Inflammatory macrophage (primary cell): ENCODE results near the gene SYCE3.

ENCODE experiments used
- DNase-seq, 2 donors: peaks; one replicate each; pipeline ENCODE4 v3.0.0-alpha.2; 2020 to 2022

SYCE3 gene

DNA sequence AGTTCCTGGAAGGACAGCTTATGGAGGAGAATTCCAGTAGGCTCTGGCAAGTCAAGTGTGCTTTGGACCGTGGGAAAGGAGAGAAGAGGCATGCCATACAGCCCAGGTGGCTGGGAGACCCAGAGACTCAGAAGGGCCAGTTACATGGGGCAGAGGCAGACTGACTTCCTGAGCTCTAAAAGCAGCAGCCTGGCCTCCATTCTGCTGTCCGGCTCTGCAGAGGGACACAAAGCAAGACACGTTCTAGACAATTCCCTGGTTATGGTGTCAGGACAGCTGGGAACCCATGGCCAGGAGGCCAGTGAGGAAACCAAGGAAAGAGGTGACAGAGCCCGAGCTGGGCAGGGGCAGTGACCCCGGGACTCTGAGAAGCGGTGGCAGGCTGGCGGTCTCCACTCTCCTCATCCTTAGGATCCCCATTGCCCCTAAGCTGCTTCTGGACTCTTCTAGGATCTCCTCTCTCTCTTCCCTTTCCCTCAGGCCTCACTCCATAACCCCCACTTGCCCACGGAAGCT is 12.8 kb upstream of the SYCE3 start:
- no peak for DNase-seq

DNA sequence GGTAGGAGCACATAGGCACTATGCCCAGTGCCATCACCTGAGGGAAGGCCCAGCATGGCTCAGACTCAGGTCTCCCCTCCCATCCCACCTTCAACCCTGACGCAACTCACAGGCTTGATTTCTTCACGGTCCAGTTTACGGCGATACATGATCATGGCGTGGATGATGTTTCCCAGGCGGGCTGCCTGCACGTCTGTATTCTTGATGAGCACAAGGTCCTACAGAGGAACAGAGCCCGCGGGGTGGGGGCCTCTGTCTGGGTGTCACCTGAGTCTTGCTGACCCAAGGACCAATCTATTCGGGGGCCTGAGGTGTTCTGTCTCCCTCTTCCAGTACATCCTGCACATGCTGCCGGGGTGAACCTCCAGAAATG is 11.7 kb upstream of the SYCE3 start:
- DNase-seq, result no peak

DNA sequence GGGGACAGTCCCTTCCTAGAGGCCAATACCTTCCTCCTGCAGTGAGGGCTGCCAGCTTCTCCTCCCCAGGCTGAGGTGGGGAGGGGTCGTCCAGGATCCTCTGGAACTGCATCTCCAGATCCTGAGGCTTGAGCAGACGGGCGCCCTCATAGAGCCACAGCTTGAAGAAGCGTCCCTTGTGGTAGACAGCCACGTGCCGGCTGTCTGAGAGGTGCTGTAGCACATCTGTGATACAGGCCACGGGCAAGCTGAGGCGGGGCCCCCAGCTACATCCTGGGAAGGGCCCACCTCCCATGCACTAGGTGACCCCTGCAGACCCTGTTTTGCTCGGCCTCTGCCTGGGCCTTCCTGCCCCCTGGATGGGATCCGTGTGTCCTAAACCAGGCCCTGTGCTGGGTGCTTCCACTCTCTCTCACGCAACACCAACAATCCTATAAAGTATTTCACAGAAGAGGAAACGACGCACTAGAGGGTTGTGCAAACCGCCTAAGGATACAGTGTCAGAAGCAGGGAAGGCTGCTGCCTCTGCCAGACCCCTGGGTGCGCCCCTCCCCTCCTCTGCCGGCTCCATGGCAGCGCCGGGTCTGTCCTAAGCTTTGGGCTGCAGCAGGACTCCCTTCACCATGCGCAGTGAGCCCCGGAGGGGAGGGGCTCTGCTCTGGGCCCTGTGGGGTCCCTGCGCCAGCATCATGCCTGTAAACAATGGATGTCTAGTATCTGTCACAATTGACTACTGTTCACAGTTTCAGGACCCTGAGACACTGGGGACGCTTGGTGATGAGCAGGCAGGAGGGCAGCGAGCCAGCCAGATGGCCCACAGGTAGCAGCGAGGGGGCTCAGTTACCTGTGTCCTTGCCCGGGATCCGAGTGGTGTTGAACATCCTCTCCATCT is 11.0 kb upstream of the SYCE3 start:
- no peak for DNase-seq

DNA sequence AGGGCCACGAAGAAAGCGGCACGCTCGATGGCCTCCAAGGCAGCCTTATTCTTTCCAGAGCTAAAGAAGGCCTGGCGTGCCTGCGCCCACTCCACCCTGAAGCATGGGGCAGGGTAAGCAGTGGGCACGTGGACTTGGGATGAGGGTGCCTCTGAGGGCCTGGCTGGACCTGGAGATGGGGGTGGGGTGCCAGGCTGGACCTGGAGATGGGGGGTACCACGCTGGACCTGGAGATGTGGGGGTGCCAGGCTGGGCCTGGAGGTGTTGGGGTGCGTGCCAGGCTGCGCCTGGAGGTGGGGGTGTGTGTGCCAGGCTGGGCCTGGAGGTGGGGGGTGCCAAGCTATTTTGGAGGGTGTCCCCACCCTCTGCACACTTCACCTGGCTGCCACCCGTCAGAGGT is 10.2 kb upstream of the SYCE3 start:
- no peak for DNase-seq

DNA sequence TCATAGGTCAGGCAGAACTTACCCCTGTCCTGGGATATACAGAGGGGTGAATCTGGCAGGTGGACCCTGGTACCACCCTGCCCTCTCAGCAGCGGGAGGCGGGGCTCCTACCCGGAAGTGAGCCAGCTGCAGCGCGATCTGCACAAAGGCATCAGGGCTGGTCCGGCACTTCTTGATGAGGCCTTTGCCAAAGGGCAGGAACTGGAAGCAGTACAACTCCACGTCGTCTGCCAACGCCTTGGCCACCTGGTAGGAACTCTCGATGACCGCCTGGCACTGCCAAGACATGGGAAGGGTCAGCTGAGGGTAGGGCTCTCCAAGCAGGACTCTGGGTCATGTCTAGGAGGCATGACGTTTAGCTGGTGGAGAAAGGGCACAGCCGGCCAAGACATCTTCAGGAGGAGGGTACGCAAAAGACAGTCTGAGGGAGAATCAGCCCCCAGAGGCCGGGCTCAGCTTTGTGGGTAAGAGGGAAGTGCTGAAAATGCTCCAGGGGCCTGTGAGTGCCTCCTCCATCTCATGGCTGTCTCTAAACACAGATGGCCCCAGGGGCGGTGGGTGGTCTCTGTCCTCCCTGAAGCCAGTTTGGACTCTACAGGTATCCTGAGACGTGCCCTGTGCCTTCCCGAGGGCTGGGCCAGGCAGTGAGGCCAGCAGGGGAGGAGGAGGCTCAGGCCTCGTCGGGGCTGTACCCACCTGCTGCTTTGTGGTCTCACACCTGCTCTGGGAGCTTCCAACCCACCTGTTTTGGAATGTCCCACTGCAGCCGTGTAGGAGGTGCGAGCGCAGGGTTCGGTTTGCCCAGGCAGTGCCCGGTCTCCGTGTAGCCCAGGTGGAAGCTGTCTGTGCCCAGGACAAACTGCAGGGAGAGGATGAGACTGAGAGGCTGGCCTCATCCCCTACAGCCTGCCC is 8.8 kb upstream of the SYCE3 start:
- no peak for DNase-seq

DNA sequence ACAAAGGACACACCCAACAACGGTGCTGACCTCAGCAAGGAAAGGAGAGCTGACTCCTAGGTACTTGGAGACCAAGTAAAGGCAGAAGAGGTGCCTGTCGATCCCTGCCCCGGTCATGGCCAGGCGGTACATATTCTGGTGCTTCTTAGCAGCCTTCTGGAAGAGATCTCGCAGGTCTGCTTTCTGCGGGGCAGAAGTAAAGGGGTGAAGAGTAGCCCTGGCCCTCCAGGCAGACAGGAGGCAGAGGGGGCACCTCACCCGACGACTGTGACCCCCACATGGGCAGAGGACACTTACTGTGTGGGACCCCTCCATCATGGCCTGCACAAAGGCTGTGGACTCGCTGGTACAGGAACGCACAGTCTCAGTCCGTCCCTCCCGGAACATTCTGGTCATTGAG is 8.1 kb upstream of the SYCE3 start:
- no peak for DNase-seq

DNA sequence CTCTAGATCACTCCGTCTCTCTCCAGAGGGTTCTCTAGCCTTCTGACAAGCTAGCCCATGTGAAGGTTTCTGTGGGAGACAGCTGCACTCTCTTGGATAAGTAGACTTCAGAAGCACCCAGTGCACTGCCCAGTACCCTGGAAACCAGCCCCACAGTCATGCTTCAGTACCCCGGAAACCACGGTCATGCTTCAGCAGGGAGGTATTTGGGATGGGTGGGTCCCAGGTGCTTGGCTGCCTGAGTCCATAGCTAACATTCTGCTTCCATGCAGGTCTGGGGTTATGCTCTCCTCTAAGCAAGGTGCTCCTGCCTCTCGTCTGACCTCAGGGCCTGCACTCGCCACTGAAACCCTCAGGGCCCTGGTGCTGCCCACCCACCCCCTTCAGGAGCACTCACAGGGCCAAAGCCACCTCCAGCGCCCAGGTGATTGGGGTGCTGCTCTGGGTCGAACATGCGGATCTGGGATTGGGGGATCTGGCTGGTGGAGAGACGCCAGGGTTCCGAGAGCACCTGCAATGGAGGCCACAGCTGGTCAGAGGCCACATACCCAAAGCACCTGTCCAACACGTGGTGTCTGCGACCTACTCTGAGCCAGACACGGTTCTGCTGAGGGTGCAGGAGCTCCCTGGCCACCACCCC is 7.3 kb upstream of the SYCE3 start:
- no peak for DNase-seq

DNA sequence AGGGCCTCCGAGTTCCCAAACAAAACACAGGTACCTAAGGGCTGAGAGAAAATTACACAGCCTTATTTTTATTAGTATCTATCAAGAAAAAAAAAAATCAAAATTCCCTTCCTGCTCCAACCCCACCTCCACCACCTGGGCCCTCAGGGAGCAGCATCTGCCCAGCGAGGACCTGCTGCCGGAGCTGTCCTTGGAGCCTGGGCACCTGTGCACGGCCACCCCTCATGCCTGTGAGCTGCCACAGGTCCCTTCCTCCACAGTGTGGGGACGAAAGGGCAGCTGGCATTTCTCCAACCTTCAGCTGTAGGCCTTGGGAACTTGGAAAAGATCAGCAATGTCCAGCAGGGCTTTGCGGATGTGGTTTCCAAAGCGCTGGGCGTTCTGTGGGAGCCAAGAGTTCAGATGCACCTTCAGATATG is 6.3 kb upstream of the SYCE3 start:
- DNase-seq, result no peak

DNA sequence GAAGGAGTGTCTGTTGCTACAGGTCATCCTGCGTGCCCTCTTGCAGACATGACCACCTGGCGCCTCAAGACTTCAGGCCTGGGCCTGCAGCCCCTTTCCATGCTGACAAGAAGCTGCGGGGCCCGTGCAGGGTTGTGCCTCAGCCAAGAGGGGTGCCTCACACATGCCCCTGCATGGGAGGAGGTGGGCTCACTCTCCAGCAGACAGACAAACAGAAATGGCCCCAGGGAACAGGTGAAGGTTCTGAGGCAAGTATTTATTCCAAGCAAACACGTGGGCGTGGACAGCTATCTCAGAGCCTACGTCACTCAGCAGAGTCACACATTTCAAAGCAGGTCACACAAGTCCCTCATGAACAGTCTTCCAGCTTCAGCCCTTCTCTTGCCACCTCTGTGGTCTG is 5.9 kb upstream of the SYCE3 start:
- no peak for DNase-seq

DNA sequence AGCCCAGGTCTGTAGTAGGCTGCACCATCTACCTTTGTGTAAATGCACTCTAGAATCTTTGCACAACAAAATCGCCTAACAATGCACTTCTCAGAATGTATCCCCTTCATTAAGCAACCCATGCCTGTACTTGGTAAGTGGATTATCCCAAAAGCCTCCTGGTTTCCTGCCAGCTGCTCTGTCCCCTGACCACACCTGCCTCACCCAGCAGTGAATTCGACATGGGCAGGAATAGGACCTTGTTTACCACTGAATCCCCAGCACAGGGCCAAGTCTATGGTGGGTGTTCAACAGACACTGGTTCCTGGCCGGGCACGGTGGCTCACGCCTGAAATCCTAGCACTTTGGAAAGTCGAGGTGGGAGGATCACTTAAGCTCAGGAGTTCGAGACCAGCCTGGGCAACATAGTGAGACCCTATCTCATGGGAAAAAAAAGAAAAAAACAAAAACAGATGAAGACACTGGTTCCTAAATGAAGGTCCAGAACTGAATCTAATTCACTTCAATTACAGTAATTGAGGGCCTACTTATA is 5.1 kb upstream of the SYCE3 start:
- no peak for DNase-seq

DNA sequence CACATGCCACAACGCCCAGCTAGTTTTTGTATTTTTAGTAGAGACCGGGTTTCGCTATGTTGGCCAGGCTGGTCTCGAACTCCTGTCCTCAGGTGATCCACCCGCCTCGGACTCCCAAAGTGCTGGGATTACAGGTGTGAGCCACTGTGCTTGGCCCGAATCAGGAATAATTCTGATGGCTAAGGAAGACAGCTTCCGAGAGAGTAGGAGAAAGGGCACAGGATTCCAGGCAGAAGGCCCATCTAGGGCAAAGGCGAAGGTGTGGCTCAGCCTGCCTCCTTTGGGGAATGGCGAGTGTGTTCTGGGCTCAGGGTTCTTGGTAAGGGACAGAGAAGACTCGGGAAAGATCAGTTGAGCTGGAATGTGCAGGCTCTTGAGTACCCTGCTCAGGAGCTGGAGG is 1.6 kb upstream of the SYCE3 start:
- no peak for DNase-seq

DNA sequence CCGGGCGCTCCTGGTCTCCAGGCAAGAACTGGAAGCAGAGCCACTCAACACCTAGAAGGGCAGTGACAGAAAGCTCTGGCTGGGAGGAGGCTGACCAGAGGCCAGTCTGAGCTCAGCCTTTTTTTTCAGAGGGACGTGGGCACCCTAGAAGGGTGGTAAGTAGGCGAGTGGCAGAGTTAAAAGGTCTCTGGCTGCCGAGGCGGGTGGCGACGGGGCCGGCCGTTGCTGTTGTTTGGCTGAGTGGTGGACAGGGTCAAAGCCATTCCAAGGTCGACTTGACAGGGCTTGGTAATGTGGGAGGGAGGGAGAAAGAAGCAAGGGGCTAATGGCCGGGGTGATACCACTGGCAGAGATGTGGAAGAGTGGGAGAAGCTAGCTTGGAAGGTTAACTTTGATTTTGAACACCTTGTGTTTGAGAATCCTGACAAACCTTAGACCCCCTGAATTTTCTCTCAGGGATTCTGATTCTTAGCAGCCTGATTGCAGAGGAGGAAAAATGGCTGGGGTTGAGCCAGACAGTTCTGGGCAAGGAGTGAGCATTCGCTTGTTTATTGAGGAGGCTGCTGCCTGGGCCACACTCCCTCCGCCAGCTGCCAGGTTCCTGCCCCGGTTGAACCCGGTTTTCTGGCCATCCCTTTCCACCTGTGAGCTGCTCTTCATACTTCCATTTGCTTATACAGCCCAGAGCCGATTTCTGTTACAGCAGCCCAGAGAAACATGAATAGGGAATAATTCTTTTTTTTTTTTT is 868 bp upstream of the SYCE3 start:
- peak in 1 of 2 donors; percentile 23 for DNase-seq

DNA sequence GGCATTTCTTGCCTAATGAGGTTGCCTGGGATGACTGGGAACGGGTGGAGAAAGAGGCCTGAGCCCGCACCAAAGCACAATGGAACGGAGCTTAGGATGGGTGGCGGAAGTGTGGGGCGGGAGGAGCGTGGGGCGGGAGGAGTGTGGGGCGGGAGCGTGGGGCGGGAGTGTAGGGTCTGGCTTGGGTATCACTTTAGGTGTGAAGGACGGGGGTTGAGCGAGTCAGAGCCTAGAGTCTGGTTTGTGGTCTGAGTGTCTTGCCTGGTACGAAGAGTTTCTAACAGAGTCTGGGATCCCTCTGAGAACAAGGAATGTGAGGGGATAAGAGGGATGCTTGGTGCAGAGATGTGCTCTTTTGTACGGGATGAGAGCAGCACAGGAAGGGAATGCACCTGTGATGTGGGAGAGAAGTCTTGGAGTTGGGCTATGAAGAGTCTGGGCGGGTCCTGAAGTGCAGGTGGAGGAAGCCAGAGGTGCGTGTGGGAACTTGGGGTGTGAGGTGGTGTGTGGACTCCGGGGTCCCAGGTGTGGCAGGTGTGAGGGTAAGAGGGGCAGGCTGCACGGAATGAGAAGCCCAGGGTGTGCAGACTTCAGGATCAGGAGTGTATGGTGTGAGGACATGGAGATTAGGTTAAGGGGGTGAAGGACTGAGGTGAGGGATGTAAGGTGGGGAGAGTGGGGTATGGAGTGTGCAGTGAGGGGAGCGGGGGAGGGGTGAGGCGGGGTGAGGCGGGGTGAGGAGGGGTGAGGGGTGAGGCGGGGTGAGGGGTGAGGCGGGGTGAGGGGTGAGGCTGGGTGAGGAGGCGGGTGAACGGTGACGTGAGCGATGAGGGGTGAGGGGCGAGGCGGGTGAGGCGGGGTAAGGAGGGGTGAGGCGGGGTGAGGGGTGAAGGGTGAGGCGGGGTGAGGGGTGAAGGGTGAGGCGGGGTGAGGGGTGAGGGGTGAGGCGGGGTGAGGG is 1.0 kb downstream of the SYCE3 start:
- no peak for DNase-seq

DNA sequence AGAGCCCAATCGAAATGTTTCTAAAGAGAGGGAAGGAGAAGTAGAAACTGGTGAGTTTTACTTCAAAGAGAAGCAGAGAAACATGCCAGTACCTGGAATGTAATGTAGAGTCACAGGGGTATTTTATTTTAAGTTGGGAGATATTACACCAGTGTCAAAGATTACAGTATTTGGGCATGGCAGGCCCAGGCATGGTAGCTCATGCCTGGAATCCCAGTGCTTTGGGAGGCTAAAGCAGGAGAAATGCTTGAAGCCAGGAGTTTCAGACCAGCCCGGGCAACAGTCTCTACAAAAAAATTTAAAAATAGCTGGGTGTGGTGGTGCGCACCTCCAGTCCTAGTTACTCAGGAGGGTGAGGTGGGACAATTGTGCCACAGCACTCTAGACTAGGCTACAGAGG is 2.7 kb downstream of the SYCE3 start:
- DNase-seq, result no peak

DNA sequence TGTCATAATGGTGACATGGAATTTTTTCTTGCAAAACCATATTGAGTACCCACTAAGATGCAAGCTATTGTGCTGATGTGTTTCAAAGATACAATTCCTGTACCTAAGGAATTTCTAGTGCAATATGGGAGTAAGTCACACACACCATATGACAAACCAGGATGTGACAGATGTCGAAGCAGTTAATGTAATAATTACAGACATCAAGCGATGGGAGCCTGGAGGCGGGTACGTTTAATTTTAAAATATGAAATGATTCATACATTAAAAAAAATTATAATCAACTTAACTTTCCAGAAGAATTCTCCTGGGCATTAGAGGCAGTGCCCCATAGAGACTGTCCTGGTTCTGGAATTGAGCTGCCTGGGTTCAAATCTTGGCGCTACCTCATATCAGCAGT is 6.0 kb downstream of the SYCE3 start:
- DNase-seq, result no peak

DNA sequence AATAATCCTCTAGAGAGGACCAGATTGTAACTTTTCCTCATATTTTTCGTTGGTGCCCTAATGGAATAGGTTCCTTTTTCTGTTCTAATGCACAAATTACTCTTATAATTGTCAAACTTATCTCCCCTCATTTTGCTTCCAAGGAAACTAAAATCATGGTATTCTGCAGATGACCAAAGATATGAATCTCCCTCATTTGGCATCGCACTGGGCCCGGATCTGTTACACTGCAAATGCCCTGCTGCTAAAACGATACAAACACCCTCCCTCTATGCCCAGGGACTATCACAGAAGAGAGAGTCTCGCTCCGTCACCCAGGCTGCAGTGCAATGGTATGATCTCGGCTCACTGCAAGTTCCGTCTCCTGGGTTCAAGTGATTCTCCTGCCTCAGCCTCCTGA is 9.4 kb downstream of the SYCE3 start:
- no peak for DNase-seq

DNA sequence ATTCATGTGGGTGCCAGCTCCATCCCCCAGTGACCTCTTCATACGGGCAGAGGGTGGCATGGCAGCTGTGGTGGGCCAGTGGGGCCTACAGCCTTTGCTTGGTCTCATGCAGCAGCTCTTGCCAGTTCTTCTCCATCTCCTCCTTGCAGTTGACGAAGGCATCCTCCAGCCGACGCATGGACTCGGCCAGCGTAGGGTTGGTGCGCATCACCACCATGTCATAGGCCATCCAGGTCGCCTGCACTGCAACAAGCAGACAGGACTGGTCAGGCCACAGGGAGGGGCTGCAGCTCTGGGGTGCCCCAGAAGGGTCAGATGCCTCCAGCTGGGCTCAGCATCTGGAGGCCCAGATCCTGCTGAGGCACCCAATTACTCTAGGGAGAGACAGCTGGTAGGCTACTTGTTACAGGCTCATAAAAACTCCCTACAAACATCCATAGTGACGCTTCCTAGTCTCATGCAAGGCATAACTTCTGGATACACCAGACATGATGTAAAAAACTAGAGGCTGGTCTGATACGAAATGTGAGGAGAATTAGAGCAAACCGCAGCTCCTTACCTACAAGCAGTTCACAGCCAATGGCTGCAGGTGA is 11.5 kb downstream of the SYCE3 start:
- DNase-seq, result no peak

DNA sequence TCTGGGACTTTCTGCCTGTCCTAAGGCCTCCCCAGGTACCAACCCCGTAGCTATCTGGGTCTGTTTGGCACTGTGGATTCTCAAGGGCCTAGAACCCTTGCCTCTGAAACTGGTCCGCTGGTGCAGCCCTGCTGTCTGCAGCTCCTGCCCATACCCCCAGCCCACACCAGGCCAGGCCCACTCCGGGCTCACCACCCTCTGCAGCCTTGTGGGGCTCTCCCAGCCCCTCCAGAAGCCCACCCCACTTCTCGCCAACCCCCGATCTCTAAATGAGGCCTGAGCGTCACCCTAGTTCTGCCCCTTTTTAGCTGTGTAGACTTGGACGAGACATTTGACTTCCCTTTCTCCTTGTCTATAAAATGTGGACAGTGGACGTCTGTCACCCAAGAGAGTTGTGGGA is 12.3 kb downstream of the SYCE3 start:
- no peak for DNase-seq

DNA sequence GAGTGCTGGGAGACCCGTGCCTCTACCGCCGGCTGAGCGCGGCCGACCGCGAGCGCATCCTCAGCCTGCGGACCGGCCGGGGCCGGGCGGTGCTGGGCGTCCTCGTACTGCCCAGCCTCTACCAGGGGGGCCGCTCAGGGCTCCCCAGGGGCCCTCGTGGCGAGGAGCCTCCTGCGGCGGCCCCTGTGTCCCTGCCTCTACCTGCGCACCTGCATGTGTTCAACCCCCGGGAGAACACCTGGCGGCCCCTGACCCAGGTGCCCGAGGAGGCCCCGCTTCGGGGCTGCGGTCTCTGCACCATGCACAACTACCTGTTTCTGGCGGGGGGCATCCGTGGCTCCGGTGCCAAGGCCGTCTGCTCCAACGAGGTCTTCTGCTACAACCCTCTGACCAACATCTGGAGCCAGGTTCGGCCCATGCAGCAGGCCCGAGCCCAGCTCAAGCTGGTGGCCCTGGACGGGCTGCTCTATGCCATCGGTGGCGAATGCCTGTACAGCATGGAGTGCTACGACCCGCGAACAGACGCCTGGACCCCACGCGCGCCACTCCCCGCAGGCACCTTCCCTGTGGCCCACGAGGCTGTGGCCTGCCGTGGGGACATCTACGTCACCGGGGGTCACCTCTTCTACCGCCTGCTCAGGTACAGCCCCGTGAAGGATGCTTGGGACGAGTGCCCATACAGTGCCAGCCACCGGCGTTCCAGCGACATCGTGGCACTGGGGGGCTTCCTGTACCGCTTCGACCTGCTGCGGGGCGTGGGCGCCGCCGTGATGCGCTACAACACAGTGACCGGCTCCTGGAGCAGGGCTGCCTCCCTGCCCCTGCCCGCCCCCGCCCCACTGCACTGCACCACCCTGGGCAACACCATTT is 13.6 kb downstream of the SYCE3 start:
- DNase-seq, result no peak
